VCaP (cell line): ENCODE data around the gene HSPBAP1.
"Not testable (repeated sequence)": the region's sequence is repeated elsewhere in the genome, so short reads cannot be mapped to it uniquely, and the experiment has no call there.

Experiments used
- H3K27ac ChIP-seq: fragments of 450-650 bp; 2 replicates; pipeline ENCODE4 v1.5.1; 2017
- TF ChIP-seq, protein P1 (sequence below): fragments of 450-650 bp; conservative IDR thresholded peaks from 2 replicates; pipeline ENCODE4 v1.5.1; 2017; ENCODE audit warnings: mild to moderate bottlenecking, moderate library complexity

The HSPBAP1 gene

GRCh38 chr3:122716667-122717066 lies 77.0 kb downstream of the HSPBAP1 start:
- H3K27ac ChIP-seq, result no peak overlapping the region
- TF ChIP-seq, protein P1, sequence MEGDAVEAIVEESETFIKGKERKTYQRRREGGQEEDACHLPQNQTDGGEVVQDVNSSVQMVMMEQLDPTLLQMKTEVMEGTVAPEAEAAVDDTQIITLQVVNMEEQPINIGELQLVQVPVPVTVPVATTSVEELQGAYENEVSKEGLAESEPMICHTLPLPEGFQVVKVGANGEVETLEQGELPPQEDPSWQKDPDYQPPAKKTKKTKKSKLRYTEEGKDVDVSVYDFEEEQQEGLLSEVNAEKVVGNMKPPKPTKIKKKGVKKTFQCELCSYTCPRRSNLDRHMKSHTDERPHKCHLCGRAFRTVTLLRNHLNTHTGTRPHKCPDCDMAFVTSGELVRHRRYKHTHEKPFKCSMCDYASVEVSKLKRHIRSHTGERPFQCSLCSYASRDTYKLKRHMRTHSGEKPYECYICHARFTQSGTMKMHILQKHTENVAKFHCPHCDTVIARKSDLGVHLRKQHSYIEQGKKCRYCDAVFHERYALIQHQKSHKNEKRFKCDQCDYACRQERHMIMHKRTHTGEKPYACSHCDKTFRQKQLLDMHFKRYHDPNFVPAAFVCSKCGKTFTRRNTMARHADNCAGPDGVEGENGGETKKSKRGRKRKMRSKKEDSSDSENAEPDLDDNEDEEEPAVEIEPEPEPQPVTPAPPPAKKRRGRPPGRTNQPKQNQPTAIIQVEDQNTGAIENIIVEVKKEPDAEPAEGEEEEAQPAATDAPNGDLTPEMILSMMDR, result no peak

DNA sequence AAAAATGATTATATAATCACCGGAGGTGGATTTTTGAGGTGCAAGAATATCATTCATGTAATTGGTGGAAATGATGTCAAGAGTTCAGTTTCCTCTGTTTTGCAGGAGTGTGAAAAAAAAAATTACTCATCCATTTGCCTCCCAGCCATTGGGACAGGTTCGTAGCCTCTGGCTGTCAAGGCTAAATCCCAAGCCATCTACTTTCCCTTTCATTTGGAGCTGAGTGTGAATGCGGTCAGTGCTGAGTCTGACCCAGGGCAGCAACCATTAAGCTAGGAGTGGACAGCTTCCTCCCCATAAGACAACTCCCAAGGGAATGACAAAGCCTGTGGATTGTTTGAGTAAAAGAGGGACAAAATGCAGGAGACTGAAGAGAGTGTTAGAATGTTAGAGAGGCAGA lies 79.4 kb downstream of the HSPBAP1 start:
- no peak overlapping the region for H3K27ac ChIP-seq
- TF ChIP-seq, protein P1, result no peak

GRCh38 chr3:122710616-122711251 lies 82.9 kb downstream of the HSPBAP1 start:
- not testable (repeated sequence) for H3K27ac ChIP-seq

DNA sequence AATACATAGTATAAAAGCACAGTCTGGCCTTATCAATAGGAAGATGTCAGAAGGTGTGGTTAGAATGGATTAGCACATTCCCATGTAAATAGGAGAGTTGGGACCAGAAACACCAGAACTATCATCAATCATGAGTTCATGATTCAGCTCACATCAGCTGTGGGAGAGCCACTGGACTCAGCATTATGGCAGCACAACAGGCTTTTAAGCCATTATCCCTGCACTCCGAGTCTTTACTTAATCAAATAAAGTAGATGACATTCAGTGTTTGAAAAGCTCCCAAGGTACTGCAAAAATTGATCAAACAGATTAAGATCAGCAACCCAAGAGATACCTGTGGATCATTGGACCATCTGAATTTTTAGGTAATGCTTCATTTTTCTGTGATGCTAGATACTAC lies 88.3 kb downstream of the HSPBAP1 start:
- no peak overlapping the region for H3K27ac ChIP-seq
- TF ChIP-seq, protein P1, result no peak

GRCh38 chr3:122700193-122700592 lies 93.4 kb downstream of the HSPBAP1 start:
- H3K27ac ChIP-seq, result no peak overlapping the region
- TF ChIP-seq, protein P1, result no peak

GRCh38 chr3:122697952-122698620 lies 95.5 kb downstream of the HSPBAP1 start:
- TF ChIP-seq, protein P1, result no peak
- no peak overlapping the region for H3K27ac ChIP-seq

DNA sequence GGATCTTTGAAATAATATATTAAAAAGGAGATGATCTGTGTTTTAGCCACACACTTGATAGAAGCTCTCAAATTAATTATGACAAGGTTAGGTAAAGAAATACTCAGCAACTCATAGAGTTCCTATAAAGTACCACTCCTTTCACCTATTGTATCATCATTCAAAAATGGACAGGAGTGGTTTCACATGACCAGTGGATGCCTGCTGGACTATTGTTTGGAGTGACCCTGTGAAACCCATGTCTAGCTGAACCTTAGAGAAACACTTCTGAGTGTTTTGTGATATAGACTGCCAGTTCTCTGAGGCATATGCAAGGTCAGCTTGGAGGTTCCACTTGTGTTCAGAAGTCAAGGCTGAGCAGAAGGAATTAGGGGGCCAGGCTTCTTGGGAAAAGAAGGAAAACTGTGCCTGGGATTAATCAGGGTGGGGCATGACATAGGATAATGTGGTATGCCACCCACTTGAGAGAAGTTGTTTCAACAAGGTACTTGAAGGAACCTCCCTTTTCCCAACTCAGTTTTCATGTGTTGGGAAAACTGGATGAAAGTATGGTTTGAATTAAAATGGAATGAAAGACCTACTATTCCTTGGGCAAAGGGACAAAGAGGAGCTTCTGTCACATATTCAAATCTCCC lies 97.6 kb downstream of the HSPBAP1 start:
- TF ChIP-seq, protein P1, result no peak
- H3K27ac ChIP-seq, result no peak overlapping the region

DNA sequence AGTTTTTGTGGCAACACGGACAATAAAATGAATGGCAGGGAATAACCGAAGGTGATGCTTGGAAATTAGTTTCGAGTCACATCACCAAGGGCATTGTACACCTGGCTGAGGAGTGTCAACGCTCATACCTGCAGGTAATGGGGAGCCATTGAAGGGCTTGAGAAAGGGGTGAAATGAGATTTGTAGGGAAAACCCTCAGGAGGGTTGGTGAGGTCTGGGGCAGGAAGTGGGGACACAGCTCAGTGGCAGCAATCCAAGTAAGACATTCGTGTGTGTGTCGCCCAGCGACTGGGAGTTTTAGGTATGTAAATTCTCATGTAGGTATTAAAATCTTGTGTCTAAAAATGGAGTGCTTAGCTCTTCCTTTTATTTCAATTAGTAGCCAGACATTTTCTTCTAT lies 98.7 kb downstream of the HSPBAP1 start:
- TF ChIP-seq, protein P1, result no peak
- no peak overlapping the region for H3K27ac ChIP-seq
